WTC11 (cell line): Measurements from ENCODE around the gene LSM2. TPM values are rescaled to one million over a fixed set of nuclear protein-coding genes. Genes with fewer than 3 reads are reported as not detected.

Experiments used
- ATAC-seq: fragments of 200-7000 bp; cut with Tn5 transposase; 2 replicates; pipeline ENCODE4 v1.10.0; 2021; ENCODE audit warnings: mild to moderate bottlenecking, moderate library complexity
- CTCF ChIA-PET: fragments of 300-600 bp; sonication (Branson Sonifier 250); formaldehyde crosslinking; loops from one replicate; lab custom pipeline; 2021; ENCODE audit warnings: antibody characterized with exemption; lab: Charles Lee
- POLR2A ChIA-PET: fragments of 350-600 bp; sonication (Branson Sonifier 250); formaldehyde crosslinking; loops from one replicate; lab custom pipeline; 2021; ENCODE audit warnings: antibody characterized with exemption; lab: Charles Lee
- DNase-seq: peaks from one replicate; pipeline ENCODE4 v3.0.0; 2021; ENCODE audit warnings: low spot score
- H3K27ac Mint-ChIP-seq: 2 replicates; pipeline ENCODE4 v1.8.0; 2021; ENCODE audit warnings: mixed read lengths
- H3K27me3 Mint-ChIP-seq: 2 replicates; pipeline ENCODE4 v1.8.0; 2021; ENCODE audit warnings: low read depth, mild to moderate bottlenecking, moderate library complexity, mixed read lengths
- H3K36me3 Mint-ChIP-seq: 2 replicates; pipeline ENCODE4 v1.8.0; 2021; ENCODE audit warnings: mixed read lengths
- H3K4me1 Mint-ChIP-seq: 2 replicates; pipeline ENCODE4 v1.8.0; 2022; ENCODE audit warnings: mixed read lengths
- H3K4me3 Mint-ChIP-seq: 2 replicates; pipeline ENCODE4 v1.8.0; 2021; ENCODE audit warnings: mild to moderate bottlenecking, moderate library complexity, mixed read lengths
- H3K9me3 Mint-ChIP-seq: 2 replicates; pipeline ENCODE4 v1.8.0; 2021; ENCODE audit warnings: mixed read lengths
- CTCF ChIP-seq: fragments of 200-600 bp; IDR thresholded peaks from 2 replicates; pipeline ENCODE4 v1.8.0; 2022; ENCODE audit warnings: antibody characterized with exemption
- ERG ChIP-seq: fragments of 250-450 bp; sonication (Bioruptor Pico); IDR thresholded peaks from 2 replicates; pipeline ENCODE4 v1.8.0; 2021; ENCODE audit warnings: mild to moderate bottlenecking
- ETV6 ChIP-seq: sonication (generic); formaldehyde crosslinking; IDR thresholded peaks from 2 replicates; pipeline ENCODE4 v1.8.1; 2022; ENCODE audit warnings: mild to moderate bottlenecking, missing genetic modification reagents
- GABPB1 ChIP-seq: sonication (generic); formaldehyde crosslinking; IDR thresholded peaks from 2 replicates; pipeline ENCODE4 v1.8.1; 2023; ENCODE audit warnings: mild to moderate bottlenecking, missing genetic modification reagents
- IRF2 ChIP-seq: sonication (generic); formaldehyde crosslinking; IDR thresholded peaks from 2 replicates; pipeline ENCODE4 v1.8.0; 2022; ENCODE audit warnings: low read depth, missing genetic modification reagents, borderline replicate concordance
- NFE2L1 ChIP-seq: sonication (generic); formaldehyde crosslinking; IDR thresholded peaks from 2 replicates; pipeline ENCODE4 v1.8.1; 2023; ENCODE audit warnings: missing genetic modification reagents
- PREB ChIP-seq: sonication (generic); formaldehyde crosslinking; IDR thresholded peaks from 2 replicates; pipeline ENCODE4 v1.8.1; 2022; ENCODE audit warnings: mild to moderate bottlenecking, missing genetic modification reagents, moderate library complexity, borderline replicate concordance
- SMAD3 ChIP-seq: sonication (generic); formaldehyde crosslinking; IDR thresholded peaks from 2 replicates; pipeline ENCODE4 v1.8.0; 2022; ENCODE audit warnings: missing genetic modification reagents, mild to moderate bottlenecking, borderline replicate concordance
- SP1 ChIP-seq: sonication (generic); formaldehyde crosslinking; conservative IDR thresholded peaks from 2 replicates; pipeline ENCODE4 v1.8.1; 2022; ENCODE audit warnings: missing genetic modification reagents
- TEAD4 ChIP-seq: sonication (generic); formaldehyde crosslinking; IDR thresholded peaks from 2 replicates; pipeline ENCODE4 v1.8.0; 2022; ENCODE audit warnings: mild to moderate bottlenecking, missing genetic modification reagents
- ZBTB21 ChIP-seq: sonication (generic); formaldehyde crosslinking; IDR thresholded peaks from 2 replicates; pipeline ENCODE4 v1.8.1; 2023; ENCODE audit warnings: mild to moderate bottlenecking, missing genetic modification reagents, borderline replicate concordance
- ZBTB43 ChIP-seq: sonication (generic); formaldehyde crosslinking; IDR thresholded peaks from 2 replicates; pipeline ENCODE4 v1.8.1; 2023; ENCODE audit warnings: mild to moderate bottlenecking, missing genetic modification reagents
- ZMAT4 ChIP-seq: fragments of 250-450 bp; sonication (Bioruptor Pico); IDR thresholded peaks from 2 replicates; pipeline ENCODE4 v1.9.0; 2021; ENCODE audit warnings: mild to moderate bottlenecking
- ZNF532 ChIP-seq: fragments of 250-450 bp; sonication (Bioruptor Pico); IDR thresholded peaks from 2 replicates; pipeline ENCODE4 v1.9.0; 2021; ENCODE audit warnings: mild to moderate bottlenecking, borderline replicate concordance
- total RNA-seq: library from RNA; stranded (reverse); gene quantifications from 3 replicates; pipeline ENCODE4 v1.2.3, GENCODE V29; 2021

LSM2 gene
- total RNA-seq, 1 experiment from 2014 or later = 104 TPM

- TF ChIP-seq PREB (no peak), ZNF532 (no peak)
Measured at GRCh38 chr6:31771992-31772358, 34.8 kb downstream of the LSM2 start (continued).

- Mint-ChIP-seq H3K4me3 (no peak overlapping the region), H3K27ac (no peak overlapping the region), H3K9me3 (no peaks in the 10 kb centered on the region), H3K4me1 (peaks cover 9% of the 10 kb centered on the region), H3K27me3 (no peaks in the 10 kb centered on the region; the same call in 1 of the 2 replicates)
- no peak for DNase-seq
- POLR2A ChIA-PET = no interaction called here
- TF ChIP-seq TEAD4 (CRISPR knock-in tag) = no peak
- no peak for TF ChIP-seq ETV6 (CRISPR knock-in tag)
- no peak for TF ChIP-seq SMAD3
- TF ChIP-seq, all 79 proteins: peak for 0
- CTCF ChIA-PET = interaction anchor here (1.4 to 2.6 kb wide), 9 partner anchors 9 to 105 kb away, joined by 4 to 66 read pairs (median 10); partner anchors contain the start of genes CSNK2B, DDAH2 and NEU1
- ATAC-seq = no peak
- no peaks in the 10 kb centered on the region for H3K36me3 Mint-ChIP-seq
Measured at GRCh38 chr6:31770860-31771259, 35.9 kb downstream of the LSM2 start.

- Mint-ChIP-seq H3K9me3 (no peaks in the 10 kb centered on the region), H3K27ac (no peak overlapping the region), H3K27me3 (no peaks in the 10 kb centered on the region; the same call in 1 of the 2 replicates), H3K4me3 (no peak overlapping the region), H3K4me1 (peaks cover 14% of the 10 kb centered on the region), H3K36me3 (no peaks in the 10 kb centered on the region)
- POLR2A ChIA-PET = interaction anchor here (0.6 to 1.4 kb wide), 9 partner anchors 30 to 179 kb away, joined by 3 to 7 read pairs (median 4); partner anchors contain the start of genes DDAH2, HSPA1B and MSH5
- DNase-seq (peak; percentile 93), ATAC-seq (peak; percentile 66)
- no peak for TF ChIP-seq IRF2 (CRISPR knock-in tag)
- no peak for TF ChIP-seq NFE2L1
- peak; percentile 65 for TF ChIP-seq SP1 (CRISPR knock-in tag)
- TF ChIP-seq ZBTB43 = peak; percentile 64; the same call in 1 of the 2 replicates
- TF ChIP-seq ZBTB21 (CRISPR knock-in tag) = no peak
- peak; percentile 90 for TF ChIP-seq CTCF
- peak; percentile 57; the same call in 1 of the 2 replicates for TF ChIP-seq GABPB1 (CRISPR knock-in tag)
- 0 out of 2 replicates have a peak, but pooled peaks have one; percentile 38 for TF ChIP-seq ERG (CRISPR knock-in tag)
- no peak for TF ChIP-seq ZMAT4 (CRISPR knock-in tag)
- CTCF ChIA-PET = interaction anchor here (0.5 to 2.6 kb wide), 63 partner anchors 8 to 865 kb away, joined by 3 to 66 read pairs (median 5); partner anchors contain the start of genes ABHD16A, ATP6V1G2, BAG6 and C6orf47
Measured at GRCh38 chr6:31769684-31770371, 36.9 kb downstream of the LSM2 start.
